Trophoblast cell (in vitro differentiated cells and primary cell): ENCODE measurements around the gene MBP.
A peak's percentile ranks its signal among the peaks of the same experiment; 100 is the strongest.

Source experiments
- DNase-seq, 2 donors: peaks; one replicate each; pipeline ENCODE4 v3.0.0-alpha.2; 2016
- H2AFZ ChIP-seq: 2 replicates; pipeline ENCODE4 v1.6.1; 2013; ENCODE audit warnings: low read length, moderate library complexity, mild to moderate bottlenecking; ENCODE audit not compliant: insufficient read depth, poor library complexity
- H2AK5ac ChIP-seq: 2 replicates; pipeline ENCODE4 v1.6.1; 2013; ENCODE audit warnings: mild to moderate bottlenecking, low read length
- H2BK120ac ChIP-seq: 2 replicates; pipeline ENCODE4 v1.6.1; 2013; ENCODE audit warnings: low read length, mild to moderate bottlenecking, moderate library complexity; ENCODE audit not compliant: insufficient read depth, poor library complexity
- H2BK12ac ChIP-seq: 2 replicates; pipeline ENCODE4 v1.6.1; 2013; ENCODE audit warnings: mild to moderate bottlenecking, low read length, moderate library complexity
- H2BK5ac ChIP-seq: 2 replicates; pipeline ENCODE4 v1.6.1; 2013; ENCODE audit warnings: low read length, low read depth, moderate library complexity, mild to moderate bottlenecking; ENCODE audit not compliant: poor library complexity
- H3K14ac ChIP-seq: 2 replicates; pipeline ENCODE4 v1.6.1; 2013; ENCODE audit warnings: mild to moderate bottlenecking, low read length
- H3K18ac ChIP-seq: 2 replicates; pipeline ENCODE4 v1.6.1; 2013; ENCODE audit warnings: mild to moderate bottlenecking, low read length
- H3K23ac ChIP-seq: 2 replicates; pipeline ENCODE4 v1.6.1; 2013; ENCODE audit warnings: low read length
- H3K27ac ChIP-seq: 2 replicates; pipeline ENCODE4 v1.5.1; 2013; ENCODE audit warnings: low read depth, mild to moderate bottlenecking, inconsistent platforms, low read length, moderate library complexity
- H3K27me3 ChIP-seq: 2 replicates; pipeline ENCODE4 v1.6.1; 2013; ENCODE audit warnings: inconsistent platforms, mild to moderate bottlenecking, low read length, moderate library complexity; ENCODE audit not compliant: insufficient read depth
- H3K36me3 ChIP-seq, 2 experiments: 1 replicate in 1 of 2; 2 replicates in 1 of 2; pipeline ENCODE4 v1.6.1; 2013; ENCODE audit warnings: low read length in 2 of 2, mild to moderate bottlenecking in 2 of 2, moderate library complexity in 1 of 2; ENCODE audit not compliant: insufficient read depth in 2 of 2, control insufficient read depth in 1 of 2
- H3K4ac ChIP-seq: 2 replicates; pipeline ENCODE4 v1.6.1; 2013; ENCODE audit warnings: low read depth, mild to moderate bottlenecking, low read length, moderate library complexity
- H3K4me1 ChIP-seq, 2 experiments: 1 replicate in 1 of 2; 2 replicates in 1 of 2; pipeline ENCODE4 v1.6.1; 2013; ENCODE audit warnings: low read length in 2 of 2, mild to moderate bottlenecking in 2 of 2, moderate library complexity in 1 of 2; ENCODE audit not compliant: insufficient read depth in 2 of 2, control insufficient read depth in 1 of 2
- H3K4me2 ChIP-seq: 2 replicates; pipeline ENCODE4 v1.6.1; 2013; ENCODE audit warnings: inconsistent platforms, mild to moderate bottlenecking, low read length, moderate library complexity
- H3K4me3 ChIP-seq: 2 replicates; pipeline ENCODE4 v1.5.1; 2013; ENCODE audit warnings: mild to moderate bottlenecking, low read depth, low read length, inconsistent platforms
- H3K79me1 ChIP-seq: one replicate; pipeline ENCODE4 v1.6.1; 2013; ENCODE audit warnings: low read length
- H3K79me2 ChIP-seq: 2 replicates; pipeline ENCODE4 v1.6.1; 2013; ENCODE audit warnings: low read length, mild to moderate bottlenecking; ENCODE audit not compliant: control insufficient read depth, insufficient read depth, poor library complexity
- H3K9ac ChIP-seq: 2 replicates; pipeline ENCODE4 v1.6.1; 2013; ENCODE audit warnings: mild to moderate bottlenecking, low read length
- H3K9me3 ChIP-seq: 2 replicates; pipeline ENCODE4 v1.6.1; 2013; ENCODE audit warnings: low read depth, mild to moderate bottlenecking, control low read depth, inconsistent platforms, low read length; ENCODE audit not compliant: insufficient read depth
- H4K12ac ChIP-seq: 2 replicates; pipeline ENCODE4 v1.6.1; 2013; ENCODE audit warnings: low read depth, mild to moderate bottlenecking, low read length, moderate library complexity
- H4K8ac ChIP-seq: 2 replicates; pipeline ENCODE4 v1.6.1; 2013; ENCODE audit warnings: low read depth, mild to moderate bottlenecking, low read length, moderate library complexity
- H4K91ac ChIP-seq: one replicate; pipeline ENCODE4 v1.6.1; 2013; ENCODE audit warnings: low read depth, mild to moderate bottlenecking, low read length, moderate library complexity
- whole genome bisulfite sequencing: extraction: QIAGEN DNeasy Blood & Tissue Kit; methylation state at CpG from one replicate; pipeline ENCODE4 v1.1.7; 2013; ENCODE audit warnings: missing lambda C conversion rate; ENCODE audit not compliant: insufficient read length, insufficient coverage; ENCODE audit errors: extremely low coverage; 5-methylcytosine and 5-hydroxymethylcytosine counted together

Gene MBP

DNA sequence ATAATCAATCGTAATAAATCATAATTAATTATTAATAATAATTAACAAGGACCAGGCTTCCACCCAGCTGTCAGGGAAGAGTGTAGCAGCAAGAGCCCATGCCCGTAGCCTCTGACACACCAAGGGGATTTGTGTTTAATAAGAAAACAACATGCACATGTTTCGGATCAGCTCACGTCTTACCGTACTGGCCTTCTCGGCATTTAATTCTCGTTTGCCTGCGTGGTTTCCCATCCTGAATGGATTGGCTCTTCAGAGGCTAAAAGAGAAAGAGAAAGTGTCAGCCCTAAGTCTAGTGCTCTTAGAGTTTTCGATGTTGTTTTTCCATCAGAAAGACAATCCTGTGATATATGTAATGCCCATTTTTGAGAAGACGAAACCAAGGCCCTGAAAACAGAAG, 27.6 kb downstream of the MBP start:
- no peak overlapping the region for H3K4me3 ChIP-seq
- WGBS: no CpG with 5 or more reads among the region's 10 CpGs

DNA sequence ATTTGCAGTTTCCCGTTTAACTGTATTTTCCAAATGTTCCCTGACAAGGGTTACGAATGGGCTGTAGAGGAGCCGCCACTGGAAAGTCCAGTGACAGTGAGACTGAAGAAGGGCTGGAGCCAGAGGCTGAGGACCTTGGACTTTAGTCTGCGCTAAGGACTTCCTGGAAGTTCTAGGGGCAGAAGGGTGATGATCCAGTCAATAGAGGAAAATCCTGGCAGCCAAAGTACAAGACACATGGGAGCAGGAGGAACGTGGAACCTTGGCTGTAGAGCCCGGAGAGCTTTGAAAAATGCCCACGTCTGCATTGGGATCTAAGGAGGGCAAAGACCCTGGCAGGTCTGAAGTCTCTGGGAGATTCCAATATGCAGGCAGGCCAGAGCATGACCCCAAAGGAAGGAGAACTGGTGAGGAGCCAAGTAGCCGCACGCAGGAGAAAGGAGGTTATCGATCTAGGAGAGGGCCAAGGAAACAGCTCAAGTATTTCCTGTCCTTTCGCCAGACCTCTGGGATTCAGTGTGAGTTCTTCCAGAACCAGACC, 28.5 kb downstream of the MBP start:
- H4K12ac ChIP-seq: no peak overlapping the region
- peak overlapping the region; percentile 55 for H2BK5ac ChIP-seq
- H3K4me3 ChIP-seq: no peak overlapping the region
- no peaks in the 10 kb centered on the region for H3K79me2 ChIP-seq
- no peaks in the 10 kb centered on the region for H3K27me3 ChIP-seq
- no peak overlapping the region for H3K4me2 ChIP-seq
- whole genome bisulfite sequencing: no CpG with 5 or more reads among the region's 11 CpGs
- H3K23ac ChIP-seq: no peak overlapping the region
- no peak for DNase-seq
- peak overlapping the region; percentile 60 for H3K14ac ChIP-seq
- H3K18ac ChIP-seq: peak overlapping the region; percentile 79
- peak overlapping the region; percentile 70 for H4K8ac ChIP-seq
- H2BK12ac ChIP-seq: peak overlapping the region; percentile 75
- H3K4me1 ChIP-seq: peaks cover 28 to 32% of the 10 kb centered on the region in 2 experiments
- no peak overlapping the region for H2AK5ac ChIP-seq
- peaks cover 0 to 4% of the 10 kb centered on the region in 2 experiments for H3K36me3 ChIP-seq
- no peak overlapping the region for H3K27ac ChIP-seq
- no peaks in the 10 kb centered on the region for H3K9me3 ChIP-seq
- peak overlapping the region; percentile 54 for H2BK120ac ChIP-seq
- H3K9ac ChIP-seq: no peak overlapping the region
- H3K79me1 ChIP-seq: peaks cover 16% of the 10 kb centered on the region
- no peak overlapping the region for H2AFZ ChIP-seq
- H3K4ac ChIP-seq: no peak overlapping the region
- peak overlapping the region; percentile 77 for H4K91ac ChIP-seq

More for the DNA sequence above, 27.6 kb downstream of the MBP start:
- H3K4me1 ChIP-seq: peaks cover 23 to 27% of the 10 kb centered on the region in 2 experiments
- no peaks in the 10 kb centered on the region for H3K79me2 ChIP-seq
- no peak overlapping the region for H4K8ac ChIP-seq
- H2BK120ac ChIP-seq: no peak overlapping the region
- H3K79me1 ChIP-seq: peaks cover 16% of the 10 kb centered on the region
- H3K4ac ChIP-seq: no peak overlapping the region
- H2BK12ac ChIP-seq: no peak overlapping the region
- H3K23ac ChIP-seq: no peak overlapping the region
- H3K14ac ChIP-seq: no peak overlapping the region
- DNase-seq: no peak
- no peak overlapping the region for H4K12ac ChIP-seq
- no peak overlapping the region for H3K9ac ChIP-seq
- no peaks in the 10 kb centered on the region for H3K9me3 ChIP-seq
- H3K27ac ChIP-seq: no peak overlapping the region
- H3K4me2 ChIP-seq: no peak overlapping the region
- no peak overlapping the region for H2AK5ac ChIP-seq
- no peak overlapping the region for H4K91ac ChIP-seq
- no peaks in the 10 kb centered on the region for H3K27me3 ChIP-seq
- H3K36me3 ChIP-seq: peaks cover 0 to 2% of the 10 kb centered on the region in 2 experiments
- H2AFZ ChIP-seq: no peak overlapping the region
- H2BK5ac ChIP-seq: no peak overlapping the region
- no peak overlapping the region for H3K18ac ChIP-seq

DNA sequence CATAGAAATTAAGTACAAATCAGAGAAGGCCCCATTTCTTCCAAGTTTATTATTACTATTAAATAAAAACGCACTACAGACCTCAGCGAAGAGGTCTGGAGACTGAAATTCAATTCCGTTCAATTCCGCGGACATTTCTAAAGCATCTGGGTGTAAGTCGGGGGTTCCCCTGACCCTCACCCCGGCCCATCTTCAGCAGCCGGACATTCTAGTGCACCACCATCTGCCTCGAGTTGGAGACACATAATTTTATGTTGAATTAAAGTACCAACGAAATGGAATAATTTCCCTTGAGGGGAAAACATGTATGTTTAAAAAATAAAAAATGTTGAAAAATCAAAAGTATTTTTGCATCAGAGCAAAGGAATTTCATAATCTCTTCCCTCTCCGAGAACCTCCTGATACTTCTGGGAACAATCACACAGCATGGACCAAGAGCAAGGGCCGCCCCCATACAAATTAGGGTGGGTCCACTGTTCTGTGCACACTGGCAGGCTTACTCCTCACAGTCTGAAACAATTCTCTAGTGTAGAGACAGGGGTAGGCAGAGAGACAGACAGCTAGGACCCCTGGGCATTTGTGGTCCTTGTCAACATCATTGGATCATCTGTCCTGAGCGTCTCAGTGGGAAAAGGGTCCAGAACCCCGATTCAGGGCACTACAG, 29.3 kb downstream of the MBP start:
- peak overlapping the region; percentile 55 for H2BK5ac ChIP-seq
- no peak overlapping the region for H3K18ac ChIP-seq
- no peaks in the 10 kb centered on the region for H3K27me3 ChIP-seq
- WGBS: no CpG with 5 or more reads among the region's 14 CpGs
- no peaks in the 10 kb centered on the region for H3K79me2 ChIP-seq
- no peak overlapping the region for H3K27ac ChIP-seq
- peak overlapping the region; percentile 58 for H3K14ac ChIP-seq
- H3K4me1 ChIP-seq: peaks cover 28 to 33% of the 10 kb centered on the region in 2 experiments
- H3K9me3 ChIP-seq: no peaks in the 10 kb centered on the region
- H2BK12ac ChIP-seq: peak overlapping the region; percentile 77
- H3K4ac ChIP-seq: peak overlapping the region; percentile 4
- H3K79me1 ChIP-seq: peaks cover 17% of the 10 kb centered on the region
- DNase-seq: no peak
- peak overlapping the region; percentile 52 for H2BK120ac ChIP-seq
- H3K4me2 ChIP-seq: no peak overlapping the region
- no peak overlapping the region for H3K9ac ChIP-seq
- H4K91ac ChIP-seq: peak overlapping the region; percentile 77
- no peak overlapping the region for H3K23ac ChIP-seq
- H3K4me3 ChIP-seq: no peak overlapping the region
- no peak overlapping the region for H2AFZ ChIP-seq
- H3K36me3 ChIP-seq: peaks cover 0 to 4% of the 10 kb centered on the region in 2 experiments
- H4K12ac ChIP-seq: no peak overlapping the region
- H2AK5ac ChIP-seq: peak overlapping the region; percentile 65
- H4K8ac ChIP-seq: no peak overlapping the region

DNA sequence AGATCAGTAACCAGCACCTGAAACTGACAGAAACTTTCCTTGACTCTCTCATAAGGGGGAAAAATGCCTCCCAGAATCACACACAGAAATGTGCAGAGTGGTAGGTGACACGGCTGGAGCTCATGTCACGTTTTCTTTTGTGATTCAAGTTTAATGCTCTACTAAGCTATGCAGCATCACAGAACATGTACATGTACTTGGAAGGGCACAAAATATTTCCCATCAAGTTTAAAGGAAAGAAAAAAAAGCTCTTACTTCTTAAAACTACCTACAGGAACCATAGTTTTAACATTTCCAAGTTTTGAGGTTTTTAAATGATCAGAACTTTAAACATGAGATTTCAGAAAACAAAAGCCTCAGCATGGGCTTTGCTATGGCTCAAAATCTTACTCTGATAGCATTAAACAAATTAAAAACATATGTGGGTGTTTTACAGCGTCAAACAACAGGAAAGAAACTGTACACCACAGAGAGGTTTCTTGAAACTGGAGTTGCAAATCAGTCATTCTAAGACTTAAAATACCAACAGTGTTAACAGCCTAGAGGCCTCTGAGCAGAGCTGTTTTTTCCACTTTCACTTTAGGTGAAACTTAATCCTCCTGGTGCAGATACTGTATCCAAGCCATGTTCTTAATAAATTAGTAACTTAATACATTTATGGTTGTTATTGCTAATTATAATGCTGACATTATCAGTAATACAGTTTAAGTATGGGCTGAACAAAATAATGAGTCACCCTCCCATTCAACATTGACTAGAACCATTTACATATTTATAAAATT, 30.1 kb downstream of the MBP start:
- H3K79me1 ChIP-seq: peaks cover 17% of the 10 kb centered on the region
- peak overlapping the region; percentile 74 for H4K91ac ChIP-seq
- no peak overlapping the region for H3K23ac ChIP-seq
- H4K8ac ChIP-seq: peak overlapping the region; percentile 15
- peaks cover 28 to 33% of the 10 kb centered on the region in 2 experiments for H3K4me1 ChIP-seq
- H3K18ac ChIP-seq: peak overlapping the region; percentile 20
- H2BK120ac ChIP-seq: peak overlapping the region; percentile 65
- no CpG with 5 or more reads among the region's 3 CpGs for WGBS
- no peaks in the 10 kb centered on the region for H3K79me2 ChIP-seq
- H3K14ac ChIP-seq: peak overlapping the region; percentile 8
- no peak overlapping the region for H2AK5ac ChIP-seq
- H3K9ac ChIP-seq: no peak overlapping the region
- no peaks in the 10 kb centered on the region for H3K9me3 ChIP-seq
- H3K4me3 ChIP-seq: no peak overlapping the region
- H2AFZ ChIP-seq: no peak overlapping the region
- H3K4me2 ChIP-seq: peak overlapping the region; percentile 40
- no peak overlapping the region for H3K4ac ChIP-seq
- DNase-seq: no peak
- H3K36me3 ChIP-seq: peaks cover 0 to 4% of the 10 kb centered on the region in 2 experiments
- H3K27me3 ChIP-seq: no peaks in the 10 kb centered on the region
- peak overlapping the region; percentile 58 for H2BK5ac ChIP-seq
- no peak overlapping the region for H4K12ac ChIP-seq
- peak overlapping the region; percentile 76 for H3K27ac ChIP-seq
- peak overlapping the region; percentile 41 for H2BK12ac ChIP-seq
